Measurements from ENCODE around the gene QPCTL.
"Not testable (repeated sequence)": the region's sequence is repeated elsewhere in the genome, so short reads cannot be mapped to it uniquely, and the experiment has no call there.

DNA sequence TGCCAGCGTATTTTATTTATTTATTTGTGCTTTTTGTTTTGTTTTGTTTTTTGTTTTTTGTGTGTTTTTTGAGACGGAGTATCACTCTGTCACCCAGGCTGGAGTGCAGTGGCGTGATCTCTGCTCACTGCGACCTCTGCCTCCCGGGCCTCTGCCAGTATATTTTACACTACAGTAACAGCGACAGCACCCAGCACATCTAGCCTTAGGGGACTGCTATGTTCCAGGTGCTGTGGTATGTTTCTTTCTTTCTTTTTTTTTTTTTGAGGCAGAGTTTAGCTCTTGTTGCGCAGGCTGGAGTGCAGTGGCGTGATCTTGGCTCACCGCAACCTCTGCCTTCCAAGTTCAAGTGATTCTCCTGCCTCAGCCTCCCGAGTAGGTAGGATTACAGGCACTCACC, 59.0 kb downstream of the QPCTL start:
- TF ChIP-seq, protein P1, sequence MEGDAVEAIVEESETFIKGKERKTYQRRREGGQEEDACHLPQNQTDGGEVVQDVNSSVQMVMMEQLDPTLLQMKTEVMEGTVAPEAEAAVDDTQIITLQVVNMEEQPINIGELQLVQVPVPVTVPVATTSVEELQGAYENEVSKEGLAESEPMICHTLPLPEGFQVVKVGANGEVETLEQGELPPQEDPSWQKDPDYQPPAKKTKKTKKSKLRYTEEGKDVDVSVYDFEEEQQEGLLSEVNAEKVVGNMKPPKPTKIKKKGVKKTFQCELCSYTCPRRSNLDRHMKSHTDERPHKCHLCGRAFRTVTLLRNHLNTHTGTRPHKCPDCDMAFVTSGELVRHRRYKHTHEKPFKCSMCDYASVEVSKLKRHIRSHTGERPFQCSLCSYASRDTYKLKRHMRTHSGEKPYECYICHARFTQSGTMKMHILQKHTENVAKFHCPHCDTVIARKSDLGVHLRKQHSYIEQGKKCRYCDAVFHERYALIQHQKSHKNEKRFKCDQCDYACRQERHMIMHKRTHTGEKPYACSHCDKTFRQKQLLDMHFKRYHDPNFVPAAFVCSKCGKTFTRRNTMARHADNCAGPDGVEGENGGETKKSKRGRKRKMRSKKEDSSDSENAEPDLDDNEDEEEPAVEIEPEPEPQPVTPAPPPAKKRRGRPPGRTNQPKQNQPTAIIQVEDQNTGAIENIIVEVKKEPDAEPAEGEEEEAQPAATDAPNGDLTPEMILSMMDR (IDR thresholded peaks at IDR 0.05): not testable (repeated sequence)
- not testable (repeated sequence) for TF ChIP-seq POLR2A (IDR thresholded peaks at IDR 0.05)

Measured in prostate gland (tissue), 2 donors.